ENCODE measurements around the gene HAAO.
"Not testable (repeated sequence)": the region's sequence is repeated elsewhere in the genome, so short reads cannot be mapped to it uniquely, and the experiment has no call there.

HAAO gene

GRCh38 chr2:42834161-42834560 is 41.8 kb upstream of the HAAO start:
- TF ChIP-seq CTCF (IDR thresholded peaks at IDR 0.05; ENCODE audit: insufficient read depth, missing control alignments) = no peak
- no peak for FAIRE-seq
- DNase-seq (ENCODE audit: insufficient read length, low spot score) = no peak

- no peak for TF ChIP-seq CTCF (IDR thresholded peaks at IDR 0.05; ENCODE audit: insufficient read depth, missing control alignments)
- FAIRE-seq (no peak), DNase-seq (ENCODE audit: insufficient read length, low spot score) (no peak)
Measured at GRCh38 chr2:42832289-42832634, 39.9 kb upstream of the HAAO start.

- not testable (repeated sequence) for DNase-seq (ENCODE audit: insufficient read length, low spot score); FAIRE-seq
Measured at GRCh38 chr2:42831575-42832288, 39.3 kb upstream of the HAAO start.

- no peak for TF ChIP-seq CTCF (IDR thresholded peaks at IDR 0.05; ENCODE audit: insufficient read depth, missing control alignments)
- FAIRE-seq = no peak
Measured at GRCh38 chr2:42830922-42831574, 38.7 kb upstream of the HAAO start.

GRCh38 chr2:42829671-42830440 is 37.5 kb upstream of the HAAO start:
- DNase-seq (ENCODE audit: insufficient read length, low spot score) (no peak), FAIRE-seq (no peak)
- no peak for TF ChIP-seq CTCF (IDR thresholded peaks at IDR 0.05; ENCODE audit: insufficient read depth, missing control alignments)

More at GRCh38 chr2:42830922-42831574, 38.7 kb upstream of the HAAO start:
- no peak for DNase-seq (ENCODE audit: insufficient read length, low spot score)

GRCh38 chr2:42828487-42829425 is 36.4 kb upstream of the HAAO start:
- TF ChIP-seq CTCF (IDR thresholded peaks at IDR 0.05; ENCODE audit: insufficient read depth, missing control alignments) = peak; percentile 70
- no peak for FAIRE-seq
- DNase-seq (ENCODE audit: insufficient read length, low spot score) = peak; percentile 88
